Right atrium auricular region (tissue), 2 donors: ENCODE measurements around the gene GNA14. TPM values are rescaled to one million over a fixed set of nuclear protein-coding genes. Genes with fewer than 3 reads are reported as not detected.
"Not testable (repeated sequence)": the region's sequence is repeated elsewhere in the genome, so short reads cannot be mapped to it uniquely, and the experiment has no call there.

ENCODE experiments used
- DNase-seq: peaks from one replicate; pipeline ENCODE4 v3.0.0-alpha.2; 2019; ENCODE audit warnings: low spot score
- H3K27ac ChIP-seq, 2 donors: fragments of 200-600 bp; sonication (generic); 1 replicate in 1 of 2; 2 replicates in 1 of 2; pipeline ENCODE4 v1.5.1; 2016 to 2019
- H3K27me3 ChIP-seq, 2 donors: fragments of 200-600 bp; sonication (generic); one replicate each; pipeline versions ENCODE4 v1.5.1 to v1.6.0; 2017 to 2019
- H3K36me3 ChIP-seq: fragments of 200-600 bp; sonication (generic); one replicate; pipeline ENCODE4 v1.5.1; 2016
- H3K4me1 ChIP-seq, 2 donors: fragments of 200-600 bp; sonication (generic); one replicate each; pipeline versions ENCODE4 v1.5.1 to v1.6.0; 2017 to 2019
- H3K4me3 ChIP-seq, 2 donors: fragments of 200-600 bp; sonication (generic); 1 replicate in 1 of 2; 2 replicates in 1 of 2; pipeline ENCODE4 v1.5.1; 2017 to 2019; ENCODE audit warnings: mild to moderate bottlenecking in 1 of 2, moderate library complexity in 1 of 2
- H3K9me3 ChIP-seq, 2 donors: fragments of 200-600 bp; sonication (generic); one replicate each; pipeline ENCODE4 v1.5.1; 2019
- total RNA-seq, 2 donors: library from RNA; depleted of rRNA; stranded (reverse); fragments of >200 nt; gene quantifications; one replicate each; pipeline ENCODE4 v1.1.0, GENCODE V29; 2016
- TF ChIP-seq, protein P1 (sequence below), 2 donors: fragments of 200-600 bp; sonication (generic); IDR thresholded peaks; one replicate each; pipeline ENCODE4 v1.5.1; 2019; ENCODE audit warnings: antibody characterized with exemption in 2 of 2

The GNA14 gene
- total RNA-seq, 2 donors from 2014 or later: 2.2 to 4.3 TPM

DNA sequence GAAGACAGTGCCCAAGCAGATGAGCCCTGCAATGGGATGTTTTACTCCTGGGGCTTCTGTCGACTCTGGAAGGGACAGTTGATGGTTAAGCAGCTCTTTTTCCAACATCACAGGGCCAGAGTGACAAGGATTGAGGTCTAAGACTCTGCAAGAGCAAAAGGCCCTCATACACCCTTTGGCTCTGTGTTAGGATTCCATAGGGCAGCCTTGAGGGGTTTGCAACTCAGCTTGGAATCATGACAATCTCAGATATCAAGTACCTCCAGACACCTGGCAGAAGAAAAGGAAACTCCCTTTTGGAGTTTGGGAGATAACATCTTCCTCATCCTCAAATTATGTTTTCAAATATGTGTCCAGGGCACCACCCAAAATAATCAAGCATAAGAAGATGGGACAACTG, 205.7 kb downstream of the GNA14 start:
- H3K27me3 ChIP-seq: no peaks in the 10 kb centered on the region
- no peaks in the 10 kb centered on the region for H3K4me1 ChIP-seq
- no peak for DNase-seq
- H3K9me3 ChIP-seq: no peaks in the 10 kb centered on the region
- TF ChIP-seq, protein P1, sequence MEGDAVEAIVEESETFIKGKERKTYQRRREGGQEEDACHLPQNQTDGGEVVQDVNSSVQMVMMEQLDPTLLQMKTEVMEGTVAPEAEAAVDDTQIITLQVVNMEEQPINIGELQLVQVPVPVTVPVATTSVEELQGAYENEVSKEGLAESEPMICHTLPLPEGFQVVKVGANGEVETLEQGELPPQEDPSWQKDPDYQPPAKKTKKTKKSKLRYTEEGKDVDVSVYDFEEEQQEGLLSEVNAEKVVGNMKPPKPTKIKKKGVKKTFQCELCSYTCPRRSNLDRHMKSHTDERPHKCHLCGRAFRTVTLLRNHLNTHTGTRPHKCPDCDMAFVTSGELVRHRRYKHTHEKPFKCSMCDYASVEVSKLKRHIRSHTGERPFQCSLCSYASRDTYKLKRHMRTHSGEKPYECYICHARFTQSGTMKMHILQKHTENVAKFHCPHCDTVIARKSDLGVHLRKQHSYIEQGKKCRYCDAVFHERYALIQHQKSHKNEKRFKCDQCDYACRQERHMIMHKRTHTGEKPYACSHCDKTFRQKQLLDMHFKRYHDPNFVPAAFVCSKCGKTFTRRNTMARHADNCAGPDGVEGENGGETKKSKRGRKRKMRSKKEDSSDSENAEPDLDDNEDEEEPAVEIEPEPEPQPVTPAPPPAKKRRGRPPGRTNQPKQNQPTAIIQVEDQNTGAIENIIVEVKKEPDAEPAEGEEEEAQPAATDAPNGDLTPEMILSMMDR (IDR thresholded peaks at IDR 0.05): no peak
- H3K4me3 ChIP-seq: no peak overlapping the region
- no peaks in the 10 kb centered on the region for H3K36me3 ChIP-seq
- no peak overlapping the region for H3K27ac ChIP-seq

DNA sequence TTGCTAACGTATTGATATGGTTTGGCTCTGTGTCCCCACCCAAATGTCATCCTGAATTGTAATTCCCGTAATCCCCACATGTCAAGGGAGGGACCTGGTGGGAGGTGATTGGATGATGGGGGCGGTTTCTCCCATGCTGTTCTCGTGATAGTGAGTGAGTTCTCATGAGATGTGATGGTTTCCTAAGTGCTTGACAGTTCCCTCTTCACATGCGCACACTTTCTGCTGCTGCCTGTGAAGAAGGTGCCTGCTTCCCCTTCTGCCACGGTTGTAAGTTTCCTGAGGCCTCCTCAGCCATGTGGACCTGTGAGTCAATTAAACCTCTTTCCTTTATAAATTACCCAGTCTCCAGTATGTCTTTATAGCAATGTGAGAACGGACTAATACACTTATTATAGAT, 207.0 kb downstream of the GNA14 start:
- DNase-seq, H3K4me3 ChIP-seq, H3K9me3 ChIP-seq, H3K27me3 ChIP-seq, H3K27ac ChIP-seq, H3K4me1 ChIP-seq, H3K36me3 ChIP-seq: not testable (repeated sequence)

DNA sequence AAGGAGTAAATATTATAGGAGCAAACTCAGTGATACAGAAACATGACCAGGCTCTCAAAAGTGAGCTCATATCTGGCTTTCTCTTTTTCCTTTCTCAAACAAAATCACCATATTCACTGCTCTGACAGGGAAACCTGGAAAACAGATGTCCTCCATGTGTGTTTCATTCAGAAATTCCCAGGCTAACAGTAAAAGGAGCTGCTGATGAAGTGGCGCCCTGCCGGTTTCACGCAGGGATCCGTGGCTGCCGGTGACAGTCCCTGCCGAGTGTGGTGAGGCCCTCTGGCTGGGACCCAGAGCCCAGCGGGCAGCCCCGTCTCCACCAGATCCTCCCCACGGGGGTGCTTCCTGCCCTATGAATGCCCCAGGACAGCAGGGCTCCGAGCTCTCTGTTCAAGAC, 208.1 kb downstream of the GNA14 start:
- TF ChIP-seq, protein P1 (IDR thresholded peaks at IDR 0.05): no peak
- Histone ChIP-seq H3K9me3 (no peaks in the 10 kb centered on the region), H3K4me3 (no peak overlapping the region), H3K27me3 (no peaks in the 10 kb centered on the region), H3K36me3 (no peaks in the 10 kb centered on the region), H3K27ac (no peak overlapping the region), H3K4me1 (no peaks in the 10 kb centered on the region)
- DNase-seq: no peak

DNA sequence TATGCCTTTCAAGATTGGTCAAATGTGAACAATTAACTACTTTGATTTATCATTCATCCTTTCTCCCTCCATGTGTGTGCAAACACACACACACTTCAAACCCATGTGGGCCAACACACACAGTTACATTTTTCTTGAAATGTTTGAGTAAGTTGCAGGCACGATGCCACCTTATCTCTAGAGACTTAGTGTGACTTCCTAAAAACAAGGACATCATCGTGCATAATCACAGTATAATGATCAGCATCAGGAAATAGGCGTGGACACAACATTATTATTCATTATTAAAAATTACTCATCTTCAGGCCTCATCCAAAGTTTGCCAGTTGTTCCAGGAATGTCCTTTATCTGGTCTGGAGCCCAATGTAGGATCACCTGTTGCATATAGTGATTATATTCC, 209.5 kb downstream of the GNA14 start:
- Histone ChIP-seq H3K27me3 (no peaks in the 10 kb centered on the region), H3K4me3 (no peak overlapping the region), H3K4me1 (no peaks in the 10 kb centered on the region), H3K9me3 (no peaks in the 10 kb centered on the region), H3K36me3 (no peaks in the 10 kb centered on the region), H3K27ac (no peak overlapping the region)
- TF ChIP-seq, protein P1 (IDR thresholded peaks at IDR 0.05): no peak
- no peak for DNase-seq

DNA sequence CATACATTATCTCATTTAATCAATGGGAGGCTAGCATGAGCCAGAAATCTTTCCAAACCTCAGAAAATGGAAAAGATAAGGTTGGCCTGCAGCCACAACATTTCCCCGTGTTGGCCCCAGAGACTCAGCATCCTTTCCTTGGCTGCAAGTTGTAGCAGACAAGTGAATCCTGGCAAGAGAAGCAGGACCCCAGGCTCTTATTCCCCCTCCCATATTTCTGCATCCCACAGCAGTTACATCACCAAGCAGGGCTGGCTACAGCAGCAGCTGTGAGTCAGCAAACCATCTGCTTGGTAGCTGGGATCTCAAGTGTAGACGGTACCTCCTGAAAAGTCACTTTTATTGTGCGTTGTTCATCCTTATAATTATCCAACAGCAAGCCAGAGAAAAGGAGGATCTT, 212.4 kb downstream of the GNA14 start:
- Histone ChIP-seq H3K4me1 (no peaks in the 10 kb centered on the region), H3K27me3 (no peaks in the 10 kb centered on the region), H3K9me3 (no peaks in the 10 kb centered on the region), H3K27ac (no peak overlapping the region), H3K36me3 (no peaks in the 10 kb centered on the region), H3K4me3 (no peak overlapping the region)
- DNase-seq: no peak
- TF ChIP-seq, protein P1 (IDR thresholded peaks at IDR 0.05): no peak

DNA sequence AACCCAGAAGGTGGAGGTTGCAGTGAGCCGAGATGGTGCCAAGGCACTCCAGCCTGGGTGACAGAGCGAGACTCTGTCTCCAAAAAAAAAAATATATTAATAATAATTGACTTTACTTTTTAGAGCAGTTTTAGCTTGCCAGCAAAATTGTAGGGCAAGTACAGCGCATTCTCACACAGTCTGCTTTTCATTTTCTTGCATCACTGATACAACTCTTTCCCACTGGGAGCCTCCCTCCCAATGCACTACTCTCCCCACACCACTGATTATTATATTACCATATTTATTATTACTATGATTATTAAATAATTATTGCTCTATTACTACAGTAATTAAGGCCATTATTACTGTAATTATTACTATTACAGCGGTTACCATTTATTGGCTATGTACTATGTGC, 212.8 kb downstream of the GNA14 start:
- TF ChIP-seq, protein P1 (IDR thresholded peaks at IDR 0.05): no peak
- Histone ChIP-seq H3K27me3 (no peaks in the 10 kb centered on the region), H3K4me3 (no peak overlapping the region), H3K27ac (no peak overlapping the region), H3K4me1 (no peaks in the 10 kb centered on the region), H3K36me3 (no peaks in the 10 kb centered on the region), H3K9me3 (no peaks in the 10 kb centered on the region)
- no peak for DNase-seq
